HG03060 (cell line): ENCODE measurements around the gene ZNF653.
A peak's percentile ranks its signal among the peaks of the same experiment; 100 is the strongest.
"Not testable (repeated sequence)": the region's sequence is repeated elsewhere in the genome, so short reads cannot be mapped to it uniquely, and the experiment has no call there.

Experiments
- ATAC-seq: cut with Tn5 transposase; IDR thresholded peaks from one replicate; pipeline ENCODE4 v1.9.1; 2021; ENCODE audit warnings: low read depth, moderate number of reproducible peaks; ENCODE audit not compliant: unreplicated experiment

The ZNF653 gene

DNA sequence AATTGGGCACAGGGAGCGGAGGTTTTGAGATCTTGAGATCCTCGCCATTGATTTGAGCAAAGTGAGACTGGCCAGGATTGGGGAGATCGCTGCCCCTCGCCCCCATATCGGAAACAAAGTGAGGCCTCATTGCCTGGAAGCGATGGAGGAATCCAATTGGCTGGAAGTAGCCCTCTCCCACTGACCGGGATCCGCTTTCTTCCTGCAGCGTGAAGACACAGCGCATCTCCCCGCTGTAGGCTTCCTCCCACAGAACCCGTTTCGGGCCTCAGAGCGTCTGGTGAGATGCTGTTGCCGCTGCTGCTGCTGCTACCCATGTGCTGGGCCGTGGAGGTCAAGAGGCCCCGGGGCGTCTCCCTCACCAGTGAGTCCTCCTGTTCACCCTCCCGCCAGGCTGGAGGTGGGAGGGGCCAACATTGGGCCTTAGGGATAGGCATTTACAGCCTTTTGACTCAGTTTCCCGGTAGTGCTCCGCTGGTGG, 69.8 kb downstream of the ZNF653 start:
- ATAC-seq, result no peak

DNA sequence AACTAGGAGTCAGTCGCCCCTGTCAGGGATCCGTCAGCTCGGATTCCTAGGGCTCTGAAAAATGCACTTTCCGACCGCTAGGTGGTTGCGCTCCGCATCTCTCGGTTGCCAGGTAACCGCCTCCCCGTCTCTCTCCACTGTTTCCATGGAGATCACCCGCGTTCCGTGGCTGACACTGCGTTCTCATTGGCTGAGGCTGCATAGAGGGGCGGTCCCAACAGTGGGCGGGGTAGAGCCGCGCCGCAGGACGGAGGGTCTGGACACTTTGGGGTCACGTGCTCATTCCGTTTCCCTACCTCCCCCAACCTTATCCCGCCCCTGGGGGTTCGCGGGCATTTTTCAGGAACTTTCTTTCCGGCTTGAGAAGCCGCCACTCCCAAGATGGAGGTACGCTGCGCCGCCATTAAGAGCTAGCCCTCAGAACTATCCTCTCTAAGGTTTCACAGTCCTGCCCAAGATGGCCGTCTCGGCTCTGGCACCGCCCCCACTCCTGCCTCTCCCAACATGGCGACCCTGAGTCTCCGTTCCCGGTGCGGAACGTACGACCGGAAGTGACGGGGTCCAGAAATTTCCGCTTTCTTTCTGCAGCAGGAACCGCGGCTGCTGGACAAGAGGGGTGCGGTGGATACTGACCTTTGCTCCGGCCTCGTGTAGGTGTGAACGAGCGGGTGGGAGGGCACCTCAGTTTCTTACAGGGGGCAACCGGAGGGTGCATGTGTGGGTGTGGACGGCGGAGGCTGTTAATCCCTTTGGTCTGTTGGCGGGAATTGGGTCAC, 70.4 kb downstream of the ZNF653 start, which contains the start of the genes ODAD3 and PRKCSH:
ODAD3 (minus strand) TSS at position 65 of the 776 bp plus-strand sequence. CDS start 105 bp downstream, outside the sequence.
PRKCSH (plus strand) TSS at position 579 of the 776 bp plus-strand sequence. CDS start 483 bp downstream, outside the sequence.
- peak; percentile 93 for ATAC-seq

DNA sequence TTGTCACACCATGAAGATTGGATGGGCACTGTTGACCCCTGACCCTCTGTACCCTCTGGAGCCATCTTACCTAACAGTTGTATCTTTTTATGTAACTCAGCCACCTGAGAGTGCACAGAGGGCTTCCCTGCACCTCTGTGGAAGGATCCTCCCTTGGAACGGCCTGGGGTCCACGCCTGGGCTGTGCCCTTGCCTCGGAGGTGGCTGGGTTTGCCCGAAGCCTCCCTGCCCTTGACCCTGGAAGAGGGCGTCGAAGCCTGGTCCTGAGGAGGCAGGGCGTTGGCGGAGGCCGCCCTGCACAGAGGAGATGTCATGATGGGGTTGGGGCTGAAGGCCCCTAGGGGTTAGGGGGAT, 71.0 kb downstream of the ZNF653 start:
- no peak for ATAC-seq

DNA sequence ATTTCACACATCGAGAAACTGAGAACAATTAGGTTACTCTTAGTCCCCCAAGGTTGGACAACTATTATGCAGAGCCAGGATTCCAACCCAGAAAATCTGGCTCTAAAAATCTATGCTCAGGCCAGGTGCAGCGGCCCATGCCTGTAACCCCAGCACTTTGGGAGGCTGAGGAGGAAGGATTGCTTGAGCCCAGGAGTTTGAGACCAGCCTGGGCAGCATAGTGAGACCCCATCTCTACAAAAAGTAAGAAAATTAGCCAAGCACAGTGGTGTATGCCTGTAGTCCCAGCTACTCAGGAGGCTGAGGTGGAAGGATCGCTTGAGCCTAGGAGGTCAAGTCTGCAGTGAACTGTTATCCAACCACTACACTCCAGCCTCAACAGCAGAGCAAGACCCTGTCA, 72.1 kb downstream of the ZNF653 start:
- ATAC-seq, result not testable (repeated sequence)
